ENCODE data around the gene PAX9. TPM values are rescaled to one million over a fixed set of nuclear protein-coding genes. Genes with fewer than 3 reads are reported as not detected.

PAX9 gene
- total RNA-seq, 3 donors from 2014 or later (not counting 1 experiment from before 2014, with no cell fraction given): not detected

DNA sequence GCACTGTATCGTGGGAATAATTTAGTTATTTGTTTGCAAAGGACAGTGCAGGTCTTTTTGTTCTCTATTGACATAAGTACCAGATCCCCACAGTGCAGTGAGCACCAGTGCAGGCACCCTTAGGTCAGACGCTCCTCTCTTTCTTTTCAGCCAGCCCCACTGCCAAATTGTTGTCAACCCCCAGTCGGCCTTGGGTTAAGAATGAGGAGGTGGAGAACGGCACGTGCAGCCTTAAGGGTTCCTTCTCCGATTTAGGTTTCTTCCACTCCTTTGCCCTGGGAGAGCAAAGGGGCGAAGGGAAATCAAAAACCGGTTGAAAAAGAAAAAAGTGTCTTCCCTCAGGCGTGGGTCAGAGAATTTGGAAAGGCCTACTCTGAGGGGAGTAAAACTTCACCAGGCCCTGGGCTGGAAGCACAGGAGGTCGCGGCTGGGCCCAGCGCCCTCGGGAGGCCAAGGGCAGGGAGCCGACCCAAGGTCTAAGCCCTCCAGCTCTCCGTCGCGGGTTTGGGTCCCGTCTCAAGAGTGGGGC is 4.3 kb downstream of the PAX9 start:
- peaks cover 58% of the 10 kb centered on the region for H3K27me3 ChIP-seq (ENCODE audit: control insufficient read depth, insufficient read depth, low read length)
- no peak for TF ChIP-seq CTCF (IDR thresholded peaks at IDR 0.05)
- Mint-ChIP-seq H3K9me3 (peaks cover 4 to 6% of the 10 kb centered on the region in 2 donors), H3K4me3 (no peak overlapping the region), H3K27ac (no peak overlapping the region), H3K36me3 (peaks cover 23% of the 10 kb centered on the region), H3K4me1 (peaks cover 7 to 18% of the 10 kb centered on the region in 2 donors), H3K27me3 (ENCODE audit: low read depth in 2 of 2) (peaks cover 46 to 59% of the 10 kb centered on the region in 2 donors)
- H3K4me3 ChIP-seq (ENCODE audit: low read length): no peak overlapping the region
- H3K36me3 ChIP-seq (ENCODE audit: control insufficient read depth, insufficient read depth, low read length): no peaks in the 10 kb centered on the region
- H3K4me1 ChIP-seq (ENCODE audit: control insufficient read depth, insufficient read depth, low read length): peaks cover 24% of the 10 kb centered on the region
- intact Hi-C loops (cut with micrococcal nuclease): no loop called here
- WGBS (ENCODE audit: insufficient coverage): 18% methylated on average over 18 of the region's 18 CpGs
- peaks cover 11% of the 10 kb centered on the region for H3K9me3 ChIP-seq (ENCODE audit: control insufficient read depth, insufficient read depth, low read length)
- no peak for DNase-seq
- no peak for ATAC-seq
- H3K27ac ChIP-seq (ENCODE audit: low read length): no peak overlapping the region

GRCh38 chr14:36666416-36667206 is 5.0 kb downstream of the PAX9 start:
- DNase-seq (no peak), ATAC-seq (no peak)
- Histone ChIP-seq H3K36me3 (ENCODE audit: control insufficient read depth, insufficient read depth, low read length) (no peaks in the 10 kb centered on the region), H3K4me3 (ENCODE audit: low read length) (no peak overlapping the region), H3K4me1 (ENCODE audit: control insufficient read depth, insufficient read depth, low read length) (peaks cover 18% of the 10 kb centered on the region), H3K9me3 (ENCODE audit: control insufficient read depth, insufficient read depth, low read length) (peaks cover 11% of the 10 kb centered on the region), H3K27ac (ENCODE audit: low read length) (no peak overlapping the region), H3K27me3 (ENCODE audit: control insufficient read depth, insufficient read depth, low read length) (peaks cover 53% of the 10 kb centered on the region)
- intact Hi-C loops (cut with micrococcal nuclease): no loop called here
- H3K27ac Mint-ChIP-seq: no peak overlapping the region
- H3K27me3 Mint-ChIP-seq (ENCODE audit: low read depth in 2 of 2): peaks cover 41 to 53% of the 10 kb centered on the region in 2 donors
- peaks cover 22% of the 10 kb centered on the region for H3K36me3 Mint-ChIP-seq
- no peak overlapping the region for H3K4me3 Mint-ChIP-seq
- peaks cover 4 to 6% of the 10 kb centered on the region in 2 donors for H3K9me3 Mint-ChIP-seq
- 8% methylated on average over 68 of the region's 68 CpGs for WGBS (ENCODE audit: insufficient coverage)
- TF ChIP-seq CTCF (IDR thresholded peaks at IDR 0.05): no peak
- peaks cover 7 to 13% of the 10 kb centered on the region in 2 donors for H3K4me1 Mint-ChIP-seq

- Mint-ChIP-seq H3K4me1 (peaks cover 7% of the 10 kb centered on the region in 2 donors), H3K9me3 (peaks cover 4 to 6% of the 10 kb centered on the region in 2 donors), H3K36me3 (peaks cover 22% of the 10 kb centered on the region), H3K27me3 (ENCODE audit: low read depth in 2 of 2) (peaks cover 34 to 44% of the 10 kb centered on the region in 2 donors), H3K4me3 (no peak overlapping the region), H3K27ac (no peak overlapping the region)
- Histone ChIP-seq H3K9me3 (ENCODE audit: control insufficient read depth, insufficient read depth, low read length) (peaks cover 11% of the 10 kb centered on the region), H3K4me3 (ENCODE audit: low read length) (no peak overlapping the region), H3K27ac (ENCODE audit: low read length) (no peak overlapping the region), H3K27me3 (ENCODE audit: control insufficient read depth, insufficient read depth, low read length) (peaks cover 44% of the 10 kb centered on the region), H3K36me3 (ENCODE audit: control insufficient read depth, insufficient read depth, low read length) (no peaks in the 10 kb centered on the region), H3K4me1 (ENCODE audit: control insufficient read depth, insufficient read depth, low read length) (peaks cover 9% of the 10 kb centered on the region)
- TF ChIP-seq CTCF (IDR thresholded peaks at IDR 0.05): no peak
- ATAC-seq (no peak), DNase-seq (no peak)
- intact Hi-C loops (cut with micrococcal nuclease): no loop called here
- no CpG with 5 or more reads among the region's 4 CpGs for WGBS (ENCODE audit: insufficient coverage)
Measured at GRCh38 chr14:36667679-36668078, 6.0 kb downstream of the PAX9 start.
